Liver (tissue), 9 donors: ENCODE measurements around the gene EYA4. TPM values are rescaled to one million over a fixed set of nuclear protein-coding genes. Genes with fewer than 3 reads are reported as not detected.

Experiments used
- DNase-seq: peaks from one replicate; pipeline ENCODE4 v3.0.0-alpha.2; 2017; ENCODE audit warnings: low spot score
- H3K27ac ChIP-seq, 2 donors: one replicate each; pipeline ENCODE4 v1.7.0; 2013; ENCODE audit warnings: inconsistent platforms in 2 of 2, low read length in 2 of 2, control low read depth in 1 of 2, low read depth in 1 of 2, mild to moderate bottlenecking in 1 of 2
- H3K27me3 ChIP-seq, 4 donors: one replicate each; pipeline versions ENCODE4 v1.6.1 to v1.7.0; 2013; ENCODE audit warnings: low read length in 3 of 4, inconsistent platforms in 1 of 4, mild to moderate bottlenecking in 1 of 4, moderate library complexity in 1 of 4; ENCODE audit not compliant: control insufficient read depth in 4 of 4, insufficient read depth in 4 of 4
- H3K36me3 ChIP-seq, 4 donors: one replicate each; pipeline versions ENCODE4 v1.6.1 to v1.7.0; 2013; ENCODE audit warnings: low read length in 3 of 4, mild to moderate bottlenecking in 3 of 4, low read depth in 1 of 4, moderate library complexity in 1 of 4; ENCODE audit not compliant: control insufficient read depth in 4 of 4, insufficient read depth in 3 of 4
- H3K4me1 ChIP-seq, 4 donors: one replicate each; pipeline versions ENCODE4 v1.6.1 to v1.7.0; 2013; ENCODE audit warnings: low read length in 3 of 4, mild to moderate bottlenecking in 3 of 4, moderate library complexity in 1 of 4; ENCODE audit not compliant: control insufficient read depth in 4 of 4, insufficient read depth in 4 of 4
- H3K4me3 ChIP-seq, 3 donors: one replicate each; pipeline versions ENCODE4 v1.6.1 to v1.7.0; 2013; ENCODE audit warnings: low read length in 3 of 3, control low read depth in 1 of 3, low read depth in 1 of 3, mild to moderate bottlenecking in 1 of 3
- H3K9ac ChIP-seq, 2 donors: one replicate each; pipeline ENCODE4 v1.7.0; 2013; ENCODE audit warnings: low read length in 2 of 2, mild to moderate bottlenecking in 2 of 2, moderate library complexity in 2 of 2, control low read depth in 1 of 2, low read depth in 1 of 2
- H3K9me3 ChIP-seq, 4 donors: one replicate each; pipeline versions ENCODE4 v1.6.1 to v1.7.0; 2013; ENCODE audit warnings: low read length in 3 of 4; ENCODE audit not compliant: control insufficient read depth in 4 of 4
- EGR1 ChIP-seq, 2 donors: IDR thresholded peaks; 2 replicates each; pipeline ENCODE4 v1.6.1; 2016 to 2018; ENCODE audit warnings: antibody characterized with exemption in 2 of 2, low read depth in 2 of 2
- FOXA1 ChIP-seq: IDR thresholded peaks from 2 replicates; pipeline ENCODE4 v1.6.1; 2016; ENCODE audit warnings: antibody characterized with exemption
- FOXA2 ChIP-seq: IDR thresholded peaks from 2 replicates; pipeline ENCODE4 v1.6.1; 2016; ENCODE audit warnings: antibody characterized with exemption
- GABPA ChIP-seq, 2 donors: IDR thresholded peaks in 1 of 2; conservative IDR thresholded peaks in 1 of 2; 2 replicates each; pipeline ENCODE4 v1.6.1; 2016; ENCODE audit warnings: antibody characterized with exemption in 2 of 2, mild to moderate bottlenecking in 1 of 2, moderate library complexity in 1 of 2
- HNF4G ChIP-seq: IDR thresholded peaks from 2 replicates; pipeline ENCODE4 v1.6.1; 2016; ENCODE audit warnings: antibody characterized with exemption
- JUND ChIP-seq, 2 donors: IDR thresholded peaks; 2 replicates each; pipeline ENCODE4 v1.6.1; 2016; ENCODE audit warnings: antibody characterized with exemption in 2 of 2
- NR2F2 ChIP-seq: IDR thresholded peaks from 2 replicates; pipeline ENCODE4 v1.6.1; 2016; ENCODE audit warnings: antibody characterized with exemption
- RAD21 ChIP-seq, 2 donors: IDR thresholded peaks; 2 replicates each; pipeline ENCODE4 v1.6.1; 2016; ENCODE audit warnings: antibody characterized with exemption in 2 of 2, mild to moderate bottlenecking in 2 of 2
- RXRA ChIP-seq, 2 donors: IDR thresholded peaks; 2 replicates each; pipeline ENCODE4 v1.6.1; 2017 to 2018; ENCODE audit warnings: antibody characterized with exemption in 2 of 2, mild to moderate bottlenecking in 1 of 2
- SP1 ChIP-seq: IDR thresholded peaks from 2 replicates; pipeline ENCODE4 v1.6.1; 2018; ENCODE audit warnings: antibody characterized with exemption, mild to moderate bottlenecking
- TAF1 ChIP-seq: conservative IDR thresholded peaks from 2 replicates; pipeline ENCODE4 v1.6.1; 2016; ENCODE audit warnings: antibody characterized with exemption, mild to moderate bottlenecking
- YY1 ChIP-seq: IDR thresholded peaks from 2 replicates; pipeline ENCODE4 v1.6.1; 2016; ENCODE audit warnings: antibody characterized with exemption, mild to moderate bottlenecking
- WGBS: extraction: QIAGEN DNeasy Blood & Tissue Kit; methylation state at CpG from one replicate; pipeline ENCODE4 v1.1.7; 2013; 5-methylcytosine and 5-hydroxymethylcytosine counted together
- polyA plus RNA-seq, 2 donors: library from polyadenylated mRNA; stranded (reverse) in 1 of 2; unstranded in 1 of 2; fragments of 200-250 nt in 1 of 2; fragments of >200 nt in 1 of 2; fragmentation: Nextera tagmentation in 1 of 2; extraction: Ambion mirVana in 1 of 2; gene quantifications; one replicate each; pipeline versions ENCODE4 v1.2.1 to v1.2.3, GENCODE V29; 2013 to 2015
- total RNA-seq, 2 donors: library from RNA; depleted of rRNA; stranded (reverse); fragments of >200 nt; gene quantifications; one replicate each; pipeline ENCODE4 v1.2.3, GENCODE V29; 2014
- TF ChIP-seq, protein P1 (sequence below): fragments of 150-350 bp; IDR thresholded peaks from 2 replicates; pipeline ENCODE4 v1.5.1; 2017; ENCODE audit warnings: improper control_type of control experiment, low read depth, low read length; ENCODE audit not compliant: missing input control
- TF ChIP-seq, protein P2 (sequence below): IDR thresholded peaks from 2 replicates; pipeline ENCODE4 v1.6.1; 2016; ENCODE audit warnings: antibody characterized with exemption
- TF ChIP-seq, protein P3 (sequence below): IDR thresholded peaks from 2 replicates; pipeline ENCODE4 v1.6.1; 2016; ENCODE audit warnings: antibody characterized with exemption
- TF ChIP-seq, protein P4 (sequence below): IDR thresholded peaks from 2 replicates; pipeline ENCODE4 v1.6.1; 2016; ENCODE audit warnings: antibody characterized with exemption, mild to moderate bottlenecking
- TF ChIP-seq, protein P5 (sequence below): IDR thresholded peaks from 2 replicates; pipeline ENCODE4 v1.6.1; 2016; ENCODE audit warnings: antibody characterized with exemption
- donor health status: healthy.
- donor health status: healthy.
- donor health status: healthy.
- donor health status: healthy.
- donor health status: healthy.

The EYA4 gene
- total and polyA plus RNA-seq, 4 donors, result 0.05 to 0.50 TPM; not detected in 2

DNA sequence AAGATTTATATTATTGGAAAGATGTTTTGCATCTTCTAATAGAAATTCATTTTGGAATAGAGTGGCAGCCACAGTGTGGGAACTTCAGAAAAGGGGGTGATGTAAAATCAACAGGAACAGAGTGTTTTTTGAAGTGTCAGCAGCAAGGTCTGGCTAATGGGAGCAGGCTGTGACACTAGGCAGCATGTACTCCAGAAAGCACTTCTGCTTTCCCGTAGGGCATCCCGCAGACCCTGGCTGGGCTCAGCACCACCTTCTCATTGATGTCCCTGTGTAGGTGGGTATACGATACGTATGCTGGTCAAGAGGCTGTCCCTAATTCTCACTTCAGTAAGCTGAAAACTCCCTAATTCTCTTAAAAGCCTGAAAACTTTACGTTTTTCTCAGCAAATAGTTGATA lies 74.7 kb downstream of the EYA4 start:
- H3K4me1 ChIP-seq, result no peaks in the 10 kb centered on the region
- H3K4me3 ChIP-seq, result no peak overlapping the region
- no peaks in the 10 kb centered on the region for H3K27me3 ChIP-seq
- no peaks in the 10 kb centered on the region for H3K36me3 ChIP-seq
- TF ChIP-seq, protein P1, sequence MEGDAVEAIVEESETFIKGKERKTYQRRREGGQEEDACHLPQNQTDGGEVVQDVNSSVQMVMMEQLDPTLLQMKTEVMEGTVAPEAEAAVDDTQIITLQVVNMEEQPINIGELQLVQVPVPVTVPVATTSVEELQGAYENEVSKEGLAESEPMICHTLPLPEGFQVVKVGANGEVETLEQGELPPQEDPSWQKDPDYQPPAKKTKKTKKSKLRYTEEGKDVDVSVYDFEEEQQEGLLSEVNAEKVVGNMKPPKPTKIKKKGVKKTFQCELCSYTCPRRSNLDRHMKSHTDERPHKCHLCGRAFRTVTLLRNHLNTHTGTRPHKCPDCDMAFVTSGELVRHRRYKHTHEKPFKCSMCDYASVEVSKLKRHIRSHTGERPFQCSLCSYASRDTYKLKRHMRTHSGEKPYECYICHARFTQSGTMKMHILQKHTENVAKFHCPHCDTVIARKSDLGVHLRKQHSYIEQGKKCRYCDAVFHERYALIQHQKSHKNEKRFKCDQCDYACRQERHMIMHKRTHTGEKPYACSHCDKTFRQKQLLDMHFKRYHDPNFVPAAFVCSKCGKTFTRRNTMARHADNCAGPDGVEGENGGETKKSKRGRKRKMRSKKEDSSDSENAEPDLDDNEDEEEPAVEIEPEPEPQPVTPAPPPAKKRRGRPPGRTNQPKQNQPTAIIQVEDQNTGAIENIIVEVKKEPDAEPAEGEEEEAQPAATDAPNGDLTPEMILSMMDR, result no peak
- TF ChIP-seq, protein P2, sequence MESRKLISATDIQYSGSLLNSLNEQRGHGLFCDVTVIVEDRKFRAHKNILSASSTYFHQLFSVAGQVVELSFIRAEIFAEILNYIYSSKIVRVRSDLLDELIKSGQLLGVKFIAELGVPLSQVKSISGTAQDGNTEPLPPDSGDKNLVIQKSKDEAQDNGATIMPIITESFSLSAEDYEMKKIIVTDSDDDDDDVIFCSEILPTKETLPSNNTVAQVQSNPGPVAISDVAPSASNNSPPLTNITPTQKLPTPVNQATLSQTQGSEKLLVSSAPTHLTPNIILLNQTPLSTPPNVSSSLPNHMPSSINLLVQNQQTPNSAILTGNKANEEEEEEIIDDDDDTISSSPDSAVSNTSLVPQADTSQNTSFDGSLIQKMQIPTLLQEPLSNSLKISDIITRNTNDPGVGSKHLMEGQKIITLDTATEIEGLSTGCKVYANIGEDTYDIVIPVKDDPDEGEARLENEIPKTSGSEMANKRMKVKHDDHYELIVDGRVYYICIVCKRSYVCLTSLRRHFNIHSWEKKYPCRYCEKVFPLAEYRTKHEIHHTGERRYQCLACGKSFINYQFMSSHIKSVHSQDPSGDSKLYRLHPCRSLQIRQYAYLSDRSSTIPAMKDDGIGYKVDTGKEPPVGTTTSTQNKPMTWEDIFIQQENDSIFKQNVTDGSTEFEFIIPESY, result no peak
- TF ChIP-seq RAD21 (IDR thresholded peaks at IDR 0.05) (no peak), GABPA (IDR thresholded peaks at IDR 0.05 in 1 of 2, conservative IDR thresholded peaks at IDR 0.05 in 1 of 2) (no peak), TAF1 (no peak), JUND (IDR thresholded peaks at IDR 0.05) (no peak), EGR1 (IDR thresholded peaks at IDR 0.05; ENCODE audit: low read depth in 2 of 2) (no peak), FOXA2 (no peak), FOXA1 (no peak), HNF4G (no peak), SP1 (no peak), YY1 (no peak), RXRA (IDR thresholded peaks at IDR 0.05) (no peak), NR2F2 (no peak)
- TF ChIP-seq, protein P3, sequence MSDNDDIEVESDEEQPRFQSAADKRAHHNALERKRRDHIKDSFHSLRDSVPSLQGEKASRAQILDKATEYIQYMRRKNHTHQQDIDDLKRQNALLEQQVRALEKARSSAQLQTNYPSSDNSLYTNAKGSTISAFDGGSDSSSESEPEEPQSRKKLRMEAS, result no peak
- TF ChIP-seq, protein P4, sequence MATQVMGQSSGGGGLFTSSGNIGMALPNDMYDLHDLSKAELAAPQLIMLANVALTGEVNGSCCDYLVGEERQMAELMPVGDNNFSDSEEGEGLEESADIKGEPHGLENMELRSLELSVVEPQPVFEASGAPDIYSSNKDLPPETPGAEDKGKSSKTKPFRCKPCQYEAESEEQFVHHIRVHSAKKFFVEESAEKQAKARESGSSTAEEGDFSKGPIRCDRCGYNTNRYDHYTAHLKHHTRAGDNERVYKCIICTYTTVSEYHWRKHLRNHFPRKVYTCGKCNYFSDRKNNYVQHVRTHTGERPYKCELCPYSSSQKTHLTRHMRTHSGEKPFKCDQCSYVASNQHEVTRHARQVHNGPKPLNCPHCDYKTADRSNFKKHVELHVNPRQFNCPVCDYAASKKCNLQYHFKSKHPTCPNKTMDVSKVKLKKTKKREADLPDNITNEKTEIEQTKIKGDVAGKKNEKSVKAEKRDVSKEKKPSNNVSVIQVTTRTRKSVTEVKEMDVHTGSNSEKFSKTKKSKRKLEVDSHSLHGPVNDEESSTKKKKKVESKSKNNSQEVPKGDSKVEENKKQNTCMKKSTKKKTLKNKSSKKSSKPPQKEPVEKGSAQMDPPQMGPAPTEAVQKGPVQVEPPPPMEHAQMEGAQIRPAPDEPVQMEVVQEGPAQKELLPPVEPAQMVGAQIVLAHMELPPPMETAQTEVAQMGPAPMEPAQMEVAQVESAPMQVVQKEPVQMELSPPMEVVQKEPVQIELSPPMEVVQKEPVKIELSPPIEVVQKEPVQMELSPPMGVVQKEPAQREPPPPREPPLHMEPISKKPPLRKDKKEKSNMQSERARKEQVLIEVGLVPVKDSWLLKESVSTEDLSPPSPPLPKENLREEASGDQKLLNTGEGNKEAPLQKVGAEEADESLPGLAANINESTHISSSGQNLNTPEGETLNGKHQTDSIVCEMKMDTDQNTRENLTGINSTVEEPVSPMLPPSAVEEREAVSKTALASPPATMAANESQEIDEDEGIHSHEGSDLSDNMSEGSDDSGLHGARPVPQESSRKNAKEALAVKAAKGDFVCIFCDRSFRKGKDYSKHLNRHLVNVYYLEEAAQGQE, result no peak
- TF ChIP-seq, protein P5, sequence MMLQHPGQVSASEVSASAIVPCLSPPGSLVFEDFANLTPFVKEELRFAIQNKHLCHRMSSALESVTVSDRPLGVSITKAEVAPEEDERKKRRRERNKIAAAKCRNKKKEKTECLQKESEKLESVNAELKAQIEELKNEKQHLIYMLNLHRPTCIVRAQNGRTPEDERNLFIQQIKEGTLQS, result no peak
- WGBS, result 81% methylated on average over 5 of the region's 5 CpGs
- no peak for DNase-seq
- no peak overlapping the region for H3K9ac ChIP-seq
- no peaks in the 10 kb centered on the region for H3K9me3 ChIP-seq
- H3K27ac ChIP-seq, result no peak overlapping the region

DNA sequence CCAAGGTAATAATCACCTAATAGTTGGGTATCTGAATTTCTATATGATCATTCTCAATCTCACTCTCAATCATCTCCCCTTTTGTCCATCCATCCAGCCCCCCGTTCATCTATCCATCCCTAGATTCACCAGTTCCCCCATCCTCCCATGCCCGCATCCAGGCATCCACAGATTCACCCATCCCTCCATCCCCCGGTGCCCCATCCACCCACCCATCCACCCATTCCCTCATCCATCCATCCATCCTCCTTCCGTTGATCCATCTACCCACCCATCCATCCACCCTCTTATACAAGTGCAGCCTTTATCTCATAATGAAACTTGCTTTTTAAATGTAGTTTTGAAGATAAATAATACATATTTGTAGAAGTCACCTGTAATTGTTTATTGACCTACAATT lies 76.5 kb downstream of the EYA4 start:
- WGBS, result 80% methylated on average over 4 of the region's 4 CpGs
- no peaks in the 10 kb centered on the region for H3K9me3 ChIP-seq
- H3K27ac ChIP-seq, result no peak overlapping the region
- no peak overlapping the region for H3K9ac ChIP-seq
- no peak overlapping the region for H3K4me3 ChIP-seq
- no peak for DNase-seq
- no peaks in the 10 kb centered on the region for H3K4me1 ChIP-seq
- H3K27me3 ChIP-seq, result no peaks in the 10 kb centered on the region
- no peaks in the 10 kb centered on the region for H3K36me3 ChIP-seq
- TF ChIP-seq SP1 (no peak), HNF4G (no peak), RAD21 (IDR thresholded peaks at IDR 0.05) (no peak), TAF1 (no peak)
- TF ChIP-seq, protein P4, result no peak
- TF ChIP-seq, protein P2, result no peak
